Measurements from ENCODE around the gene RAB27B. TPM values are rescaled to one million over a fixed set of nuclear protein-coding genes. Genes with fewer than 3 reads are reported as not detected.

RAB27B gene
- total and polyA plus RNA-seq, 2 donors (not counting 1 experiment from before 2014, with no cell fraction given): 0.01 to 0.07 TPM

- ATAC-seq (ENCODE audit: low read depth): no peak
- TF ChIP-seq CTCF (IDR thresholded peaks at IDR 0.05): no peak
- TF ChIP-seq EZH2 (IDR thresholded peaks at IDR 0.05; ENCODE audit: borderline replicate concordance, insufficient read depth, low read depth, low read length, poor library complexity, severe bottlenecking): no peak
- no peak overlapping the region for H3K27ac Mint-ChIP-seq
Measured at GRCh38 chr18:54888378-54888777, 60.1 kb downstream of the RAB27B start.

GRCh38 chr18:54888933-54889332 lies 60.7 kb downstream of the RAB27B start:
- Histone ChIP-seq H3K4me1 (ENCODE audit: control insufficient read depth in 2 of 2, insufficient read depth in 2 of 2, low read length in 2 of 2) (no peaks in the 10 kb centered on the region), H3K9ac (ENCODE audit: low read length) (no peak overlapping the region), H4K20me1 (ENCODE audit: control insufficient read depth, insufficient read depth, low read length, poor library complexity, severe bottlenecking) (no peaks in the 10 kb centered on the region), H3K27me3 (replicated peaks in 1 of 4; ENCODE audit: control extremely low read depth in 1 of 4, control insufficient read depth in 3 of 4, insufficient read depth in 4 of 4, low read length in 3 of 4) (no peaks in the 10 kb centered on the region), H3K36me3 (replicated peaks in 1 of 2; ENCODE audit: control extremely low read depth in 1 of 2, control insufficient read depth in 1 of 2, extremely low read depth in 1 of 2, insufficient read depth in 2 of 2, low read length in 1 of 2) (no peaks in the 10 kb centered on the region), H3K79me2 (ENCODE audit: control insufficient read depth, insufficient read depth, low read length) (no peaks in the 10 kb centered on the region), H3K4me2 (replicated peaks; ENCODE audit: low read depth, low read length, poor library complexity, severe bottlenecking) (no peak overlapping the region), H3K4me3 (ENCODE audit: control extremely low read depth in 1 of 5, extremely low read depth in 1 of 5, insufficient read depth in 1 of 5, low read depth in 2 of 5, low read length in 4 of 5) (no peak overlapping the region), H3K9me3 (ENCODE audit: control extremely low read depth in 1 of 3, control insufficient read depth in 2 of 3, insufficient read depth in 1 of 3, low read length in 2 of 3) (no peaks in the 10 kb centered on the region), H2AFZ (ENCODE audit: insufficient read depth, low read depth, low read length, poor library complexity, severe bottlenecking) (no peak overlapping the region), H3K27ac (ENCODE audit: low read length in 2 of 2) (no peak overlapping the region)
- H3K4me3 Mint-ChIP-seq: no peak overlapping the region
- intact Hi-C loops (cut with micrococcal nuclease): no loop called here
- no peak overlapping the region for H3K27ac Mint-ChIP-seq
- POLR2A ChIA-PET: no interaction called here
- no peak for TF ChIP-seq EZH2 (IDR thresholded peaks at IDR 0.05; ENCODE audit: borderline replicate concordance, insufficient read depth, low read depth, low read length, poor library complexity, severe bottlenecking)
- no peak for TF ChIP-seq CTCF (IDR thresholded peaks at IDR 0.05)
- ATAC-seq (ENCODE audit: low read depth): no peak
- no peaks in the 10 kb centered on the region for H3K9me3 Mint-ChIP-seq (ENCODE audit: insufficient read depth)
- H3K4me1 Mint-ChIP-seq: no peaks in the 10 kb centered on the region
- CTCF ChIA-PET: no interaction called here
- no CpG with 5 or more reads among the region's 2 CpGs for WGBS (ENCODE audit: insufficient coverage)
- peaks cover 13% of the 10 kb centered on the region for H3K27me3 Mint-ChIP-seq
- no peak for DNase-seq

More at GRCh38 chr18:54888378-54888777, 60.1 kb downstream of the RAB27B start:
- intact Hi-C loops (cut with micrococcal nuclease): no loop called here
- Histone ChIP-seq H3K9ac (ENCODE audit: low read length) (no peak overlapping the region), H3K4me1 (ENCODE audit: control insufficient read depth in 2 of 2, insufficient read depth in 2 of 2, low read length in 2 of 2) (no peaks in the 10 kb centered on the region), H3K9me3 (ENCODE audit: control extremely low read depth in 1 of 3, control insufficient read depth in 2 of 3, insufficient read depth in 1 of 3, low read length in 2 of 3) (no peaks in the 10 kb centered on the region), H2AFZ (ENCODE audit: insufficient read depth, low read depth, low read length, poor library complexity, severe bottlenecking) (no peak overlapping the region), H3K27ac (ENCODE audit: low read length in 2 of 2) (no peak overlapping the region), H3K36me3 (replicated peaks in 1 of 2; ENCODE audit: control extremely low read depth in 1 of 2, control insufficient read depth in 1 of 2, extremely low read depth in 1 of 2, insufficient read depth in 2 of 2, low read length in 1 of 2) (no peaks in the 10 kb centered on the region), H4K20me1 (ENCODE audit: control insufficient read depth, insufficient read depth, low read length, poor library complexity, severe bottlenecking) (no peaks in the 10 kb centered on the region), H3K4me2 (replicated peaks; ENCODE audit: low read depth, low read length, poor library complexity, severe bottlenecking) (no peak overlapping the region), H3K79me2 (ENCODE audit: control insufficient read depth, insufficient read depth, low read length) (no peaks in the 10 kb centered on the region), H3K27me3 (replicated peaks in 1 of 4; ENCODE audit: control extremely low read depth in 1 of 4, control insufficient read depth in 3 of 4, insufficient read depth in 4 of 4, low read length in 3 of 4) (no peaks in the 10 kb centered on the region), H3K4me3 (ENCODE audit: control extremely low read depth in 1 of 5, extremely low read depth in 1 of 5, insufficient read depth in 1 of 5, low read depth in 2 of 5, low read length in 4 of 5) (no peak overlapping the region)
- H3K9me3 Mint-ChIP-seq (ENCODE audit: insufficient read depth): no peaks in the 10 kb centered on the region
- CTCF ChIA-PET: no interaction called here
- no CpG with 5 or more reads among the region's 2 CpGs for WGBS (ENCODE audit: insufficient coverage)
- no peak for DNase-seq
- H3K27me3 Mint-ChIP-seq: peaks cover 11% of the 10 kb centered on the region
- no peak overlapping the region for H3K4me3 Mint-ChIP-seq
- no peaks in the 10 kb centered on the region for H3K4me1 Mint-ChIP-seq
- POLR2A ChIA-PET: no interaction called here
